Epithelial cell of esophagus (primary cell): ENCODE results near the gene CLEC4E.
"Not testable (repeated sequence)": the region's sequence is repeated elsewhere in the genome, so short reads cannot be mapped to it uniquely, and the experiment has no call there.

ENCODE experiments used
- DNase-seq: peaks from one replicate; pipeline ENCODE4 v3.0.0; 2010; ENCODE audit warnings: low read depth
- H3K4me3 ChIP-seq: 2 replicates; pipeline ENCODE4 v1.5.1; 2011; ENCODE audit warnings: mild to moderate bottlenecking, low read length, control low read depth
- CTCF ChIP-seq: IDR thresholded peaks from 2 replicates; pipeline ENCODE4 v1.5.1; 2011; ENCODE audit warnings: low read depth, mild to moderate bottlenecking, low read length, control low read depth, inconsistent platforms; ENCODE audit not compliant: insufficient read depth; ENCODE audit errors: missing control alignments

CLEC4E gene

GRCh38 chr12:8508910-8509841 lies 31.5 kb downstream of the CLEC4E start:
- TF ChIP-seq CTCF, result no peak
- no peak for DNase-seq
- H3K4me3 ChIP-seq, result no peak overlapping the region

DNA sequence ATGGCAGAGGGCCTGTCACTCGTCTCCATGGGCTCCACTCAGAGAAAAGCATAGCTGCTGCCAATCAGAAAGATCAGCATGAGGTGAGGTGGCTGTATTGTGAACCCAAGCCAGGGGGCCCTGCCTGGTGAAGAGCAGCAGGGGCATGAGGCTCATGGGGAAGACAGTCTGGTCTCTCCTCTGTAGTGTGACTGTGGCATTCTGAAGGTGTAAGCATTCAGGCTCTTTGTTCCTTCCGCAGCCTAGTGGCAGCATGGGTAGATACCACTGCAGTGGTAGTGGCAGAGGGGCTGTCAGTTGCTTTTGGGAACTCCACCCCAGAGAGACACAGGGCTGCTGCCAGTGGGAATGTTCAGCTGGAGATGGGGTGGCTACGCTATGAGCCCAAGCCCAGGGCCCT lies 32.5 kb downstream of the CLEC4E start:
- TF ChIP-seq CTCF, result no peak
- no peak overlapping the region for H3K4me3 ChIP-seq
- DNase-seq, result no peak

- no peak for TF ChIP-seq CTCF
- no peak overlapping the region for H3K4me3 ChIP-seq
- DNase-seq, result no peak
These were observed 33.1 kb downstream of the CLEC4E start for GRCh38 chr12:8507596-8507995.

GRCh38 chr12:8504351-8504750 lies 36.4 kb downstream of the CLEC4E start:
- no peak for TF ChIP-seq CTCF
- DNase-seq, result peak; percentile 27
- no peak overlapping the region for H3K4me3 ChIP-seq

- no peak for TF ChIP-seq CTCF
- no peak overlapping the region for H3K4me3 ChIP-seq
- no peak for DNase-seq
These were observed 39.0 kb downstream of the CLEC4E start for GRCh38 chr12:8501720-8502119.

GRCh38 chr12:8499616-8500015 lies 41.1 kb downstream of the CLEC4E start:
- no peak overlapping the region for H3K4me3 ChIP-seq
- DNase-seq, result peak; percentile 11
- TF ChIP-seq CTCF, result peak; percentile 5

DNA sequence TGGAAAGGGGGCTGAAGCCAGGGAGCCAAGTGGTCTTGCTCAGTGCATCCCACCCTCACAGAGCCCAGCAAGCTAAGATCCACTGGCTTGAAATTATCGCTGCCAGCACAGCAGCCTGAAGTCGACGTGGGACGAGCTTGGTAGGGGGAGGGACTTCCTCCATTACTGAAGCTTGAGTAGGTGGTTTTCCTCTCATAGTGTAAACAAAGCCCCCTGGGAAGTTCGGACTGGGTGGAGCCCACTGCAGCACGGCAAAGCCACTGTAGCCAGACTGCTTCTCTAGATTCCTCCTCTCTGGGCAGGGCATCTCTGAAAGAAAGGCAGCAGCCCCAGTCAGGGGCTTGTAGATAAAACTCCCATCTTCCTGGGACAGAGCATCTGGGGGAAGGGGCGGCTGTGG lies 44.6 kb downstream of the CLEC4E start:
- not testable (repeated sequence) for H3K4me3 ChIP-seq, DNase-seq

- H3K4me3 ChIP-seq, DNase-seq: not testable (repeated sequence)
These were observed 45.0 kb downstream of the CLEC4E start for GRCh38 chr12:8495671-8496070.
